Measurements from ENCODE around the gene SORT1.

The SORT1 gene

DNA sequence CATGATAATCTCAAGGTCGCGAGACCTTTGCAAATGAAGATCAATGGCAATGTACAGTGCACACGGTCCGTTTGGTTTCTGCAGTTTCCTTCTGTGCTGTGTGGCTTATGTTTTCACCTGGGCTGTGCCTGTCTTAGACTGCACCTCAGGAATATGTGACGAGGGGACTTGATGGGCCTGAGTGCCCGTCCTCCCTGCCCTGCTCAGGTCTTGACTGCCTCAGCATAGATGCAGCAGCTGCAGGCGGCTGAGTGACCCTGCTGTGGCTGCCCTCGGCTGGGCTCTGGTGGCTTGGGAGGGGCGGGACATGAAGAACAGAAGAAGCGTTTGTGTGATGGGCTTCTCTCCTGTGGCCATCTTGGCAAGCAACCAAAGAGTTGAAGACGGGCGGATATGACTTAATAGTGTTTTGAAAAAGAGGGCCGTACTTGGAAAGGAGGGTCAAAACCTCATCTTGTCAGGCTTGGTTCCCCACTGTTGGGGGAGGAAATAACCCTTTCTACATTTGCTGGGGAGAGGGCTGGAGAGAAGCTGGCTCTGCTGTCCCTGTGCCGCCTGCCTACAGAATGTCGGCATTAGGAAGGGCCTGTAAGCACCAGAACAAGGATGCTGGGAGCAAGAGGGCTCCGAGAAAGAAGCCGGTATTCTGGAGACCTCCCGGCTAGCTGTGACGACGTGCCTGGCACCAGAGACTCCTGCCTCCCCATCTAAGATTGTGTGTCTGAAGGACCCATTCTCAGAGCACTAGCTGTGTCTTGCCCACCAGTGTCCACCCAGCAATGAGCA lies 98.0 kb downstream of the SORT1 start:
- TF ChIP-seq CTCF (IDR thresholded peaks at IDR 0.05; ENCODE audit: insufficient read depth, low read length, missing control alignments) = no peak
- POLR2A ChIA-PET = no interaction called here
- H3K4me3 ChIP-seq (ENCODE audit: low read depth, low read length) = no peak overlapping the region
- DNase-seq (ENCODE audit: low read depth, low spot score) = no peak
- CTCF ChIA-PET = interaction anchor here (1.4 kb wide), 1 partner anchor 98 kb away, joined by 4 read pairs; the partner anchor contains the start of gene SORT1

DNA sequence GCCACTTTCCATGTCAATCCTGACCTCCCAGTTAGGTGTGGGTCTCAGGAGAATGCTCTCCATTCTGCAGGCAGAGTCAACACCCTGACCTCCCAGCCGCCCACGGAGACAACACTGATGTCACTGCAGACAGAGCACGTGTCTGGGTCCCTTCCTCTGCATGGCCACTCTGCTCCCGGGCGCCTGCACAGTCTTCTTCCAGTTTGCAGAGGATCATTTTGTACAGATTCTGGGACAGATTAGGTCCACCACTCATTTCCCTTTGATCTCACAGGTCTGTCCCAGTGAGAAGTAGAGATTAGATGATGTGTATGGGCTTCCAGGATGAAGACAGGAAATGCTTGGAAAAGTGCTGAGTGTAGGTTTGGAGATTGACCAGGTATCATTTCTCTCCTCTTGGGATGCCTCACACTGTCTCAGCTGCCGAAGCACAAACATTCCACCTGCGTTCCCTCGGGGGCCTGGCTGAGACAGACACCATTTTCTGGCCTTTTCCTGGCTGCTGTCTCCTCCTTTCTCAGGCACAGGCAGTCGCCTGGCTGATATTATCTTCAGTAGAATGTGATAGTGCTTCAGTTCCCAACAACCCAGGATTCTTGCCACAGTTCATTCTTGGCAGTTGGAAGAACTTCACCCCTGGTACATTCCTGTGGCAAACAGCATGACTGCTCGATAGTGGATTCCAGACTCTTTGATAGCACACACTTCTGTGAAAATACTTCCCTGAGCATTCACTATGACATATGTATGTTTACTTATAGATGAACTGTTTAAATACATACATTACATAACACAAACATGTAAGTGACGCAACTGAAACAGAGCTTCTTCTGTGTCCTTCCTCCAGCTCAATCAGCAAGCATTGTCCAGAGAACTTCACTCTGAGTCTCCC lies 98.8 kb downstream of the SORT1 start:
- ChIA-PET CTCF (interaction anchor here (1.4 kb wide), 1 partner anchor 99 kb away, joined by 4 read pairs; the partner anchor contains the start of gene SORT1), POLR2A (no interaction called here)
- DNase-seq (ENCODE audit: low read depth, low spot score) = peak; percentile 91
- TF ChIP-seq CTCF (IDR thresholded peaks at IDR 0.05; ENCODE audit: insufficient read depth, low read length, missing control alignments) = no peak
- no peak overlapping the region for H3K4me3 ChIP-seq (ENCODE audit: low read depth, low read length)

DNA sequence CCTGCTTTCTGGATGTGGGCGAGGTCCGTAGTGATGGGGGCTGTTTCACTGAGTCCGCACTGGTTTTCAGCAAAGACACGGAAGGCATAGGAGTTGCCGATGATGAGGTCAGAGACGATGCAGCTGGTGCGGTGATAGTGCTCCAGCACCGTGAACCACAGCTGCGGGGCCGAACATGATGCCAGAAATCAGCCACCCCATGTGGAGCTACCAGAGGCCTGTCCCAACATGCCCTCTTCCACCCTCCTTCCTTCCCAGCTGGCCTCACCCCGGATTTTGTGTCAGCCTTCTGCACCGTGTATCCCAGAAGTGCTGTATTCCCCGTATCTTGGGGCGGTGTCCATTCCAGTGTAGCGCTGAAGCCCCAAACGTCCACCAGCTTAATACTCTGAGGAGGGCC lies 100.9 kb downstream of the SORT1 start:
- ChIA-PET POLR2A (no interaction called here), CTCF (interaction anchor here (0.7 to 1.5 kb wide), 3 partner anchors 19 to 197 kb away, joined by 3 to 6 read pairs (median 4); partner anchors contain the start of gene CYB561D1)
- DNase-seq (ENCODE audit: low read depth, low spot score) = no peak
- no peak for TF ChIP-seq CTCF (IDR thresholded peaks at IDR 0.05; ENCODE audit: insufficient read depth, low read length, missing control alignments)
- no peak overlapping the region for H3K4me3 ChIP-seq (ENCODE audit: low read depth, low read length)

- ChIA-PET CTCF (interaction anchor here (1.0 to 1.5 kb wide), 2 partner anchors 18 to 103 kb away, joined by 4 to 6 read pairs; no protein-coding TSS in a partner anchor), POLR2A (no interaction called here)
- no peak for TF ChIP-seq CTCF (IDR thresholded peaks at IDR 0.05; ENCODE audit: insufficient read depth, low read length, missing control alignments)
- DNase-seq (ENCODE audit: low read depth, low spot score) = no peak
- H3K4me3 ChIP-seq (ENCODE audit: low read depth, low read length) = no peak overlapping the region
These were observed 101.9 kb downstream of the SORT1 start for GRCh38 chr1:109295712-109296415.

- no peak for DNase-seq (ENCODE audit: low read depth, low spot score)
- H3K4me3 ChIP-seq (ENCODE audit: low read depth, low read length) = no peak overlapping the region
- no peak for TF ChIP-seq CTCF (IDR thresholded peaks at IDR 0.05; ENCODE audit: insufficient read depth, low read length, missing control alignments)
- POLR2A ChIA-PET = no interaction called here
- CTCF ChIA-PET = no interaction called here
These were observed 103.2 kb downstream of the SORT1 start for GRCh38 chr1:109294481-109294880.
